ENCODE measurements around the gene RSPRY1.

DNA sequence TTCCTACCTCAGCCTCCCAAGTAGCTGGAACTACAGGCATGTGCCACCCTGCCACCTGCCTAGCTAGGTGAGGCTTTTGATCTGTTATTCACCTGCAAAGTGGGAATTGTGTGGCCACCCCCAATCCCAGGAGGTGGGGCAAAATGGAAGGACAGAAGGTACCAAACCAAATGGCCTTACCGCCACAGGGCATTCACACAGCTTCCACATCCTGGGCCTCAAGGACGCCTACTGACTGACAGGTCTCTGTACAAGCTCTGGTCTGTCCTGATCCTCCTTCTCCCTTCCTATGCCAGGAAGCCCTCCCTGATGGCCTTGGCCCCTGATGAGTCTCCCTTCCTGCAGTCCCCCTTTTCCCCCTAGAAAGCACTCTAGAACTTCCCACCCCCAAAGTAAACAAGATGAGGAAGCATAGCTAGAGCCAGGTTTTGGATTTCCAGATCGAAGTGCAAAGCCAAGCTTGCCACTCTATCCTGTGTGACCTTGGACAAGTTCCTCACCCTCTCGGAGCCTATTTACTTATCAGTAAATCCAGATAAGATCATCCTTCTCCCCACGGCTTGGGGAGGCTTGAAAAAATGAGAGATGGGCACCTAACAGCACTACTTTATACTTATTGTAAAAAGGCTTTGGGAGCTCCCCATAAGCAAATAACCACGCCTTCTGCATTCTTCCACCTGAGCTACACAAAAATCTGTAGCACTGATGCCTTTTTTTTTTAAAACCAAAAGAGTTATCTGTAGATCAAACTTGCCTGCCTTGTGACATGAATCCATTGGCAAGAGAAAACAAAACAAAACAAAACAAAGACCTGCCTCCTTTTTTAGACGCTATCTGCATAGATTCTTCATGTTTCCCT lies 93.9 kb downstream of the RSPRY1 start:
- TF ChIP-seq TAF1 (IDR thresholded peaks at IDR 0.05; ENCODE audit: borderline replicate concordance, insufficient read depth, low read length) (no peak), POLR2AphosphoS5 (IDR thresholded peaks at IDR 0.05; ENCODE audit: low read depth, low read length) (no peak), FOXP2 (optimal IDR thresholded peaks at IDR 0.05; ENCODE audit: borderline replicate concordance, extremely low read depth, extremely low read length, insufficient read depth) (no peak), SIN3A (IDR thresholded peaks at IDR 0.05; ENCODE audit: borderline replicate concordance, insufficient read depth, low read length) (no peak)
- TF ChIP-seq, protein P1, sequence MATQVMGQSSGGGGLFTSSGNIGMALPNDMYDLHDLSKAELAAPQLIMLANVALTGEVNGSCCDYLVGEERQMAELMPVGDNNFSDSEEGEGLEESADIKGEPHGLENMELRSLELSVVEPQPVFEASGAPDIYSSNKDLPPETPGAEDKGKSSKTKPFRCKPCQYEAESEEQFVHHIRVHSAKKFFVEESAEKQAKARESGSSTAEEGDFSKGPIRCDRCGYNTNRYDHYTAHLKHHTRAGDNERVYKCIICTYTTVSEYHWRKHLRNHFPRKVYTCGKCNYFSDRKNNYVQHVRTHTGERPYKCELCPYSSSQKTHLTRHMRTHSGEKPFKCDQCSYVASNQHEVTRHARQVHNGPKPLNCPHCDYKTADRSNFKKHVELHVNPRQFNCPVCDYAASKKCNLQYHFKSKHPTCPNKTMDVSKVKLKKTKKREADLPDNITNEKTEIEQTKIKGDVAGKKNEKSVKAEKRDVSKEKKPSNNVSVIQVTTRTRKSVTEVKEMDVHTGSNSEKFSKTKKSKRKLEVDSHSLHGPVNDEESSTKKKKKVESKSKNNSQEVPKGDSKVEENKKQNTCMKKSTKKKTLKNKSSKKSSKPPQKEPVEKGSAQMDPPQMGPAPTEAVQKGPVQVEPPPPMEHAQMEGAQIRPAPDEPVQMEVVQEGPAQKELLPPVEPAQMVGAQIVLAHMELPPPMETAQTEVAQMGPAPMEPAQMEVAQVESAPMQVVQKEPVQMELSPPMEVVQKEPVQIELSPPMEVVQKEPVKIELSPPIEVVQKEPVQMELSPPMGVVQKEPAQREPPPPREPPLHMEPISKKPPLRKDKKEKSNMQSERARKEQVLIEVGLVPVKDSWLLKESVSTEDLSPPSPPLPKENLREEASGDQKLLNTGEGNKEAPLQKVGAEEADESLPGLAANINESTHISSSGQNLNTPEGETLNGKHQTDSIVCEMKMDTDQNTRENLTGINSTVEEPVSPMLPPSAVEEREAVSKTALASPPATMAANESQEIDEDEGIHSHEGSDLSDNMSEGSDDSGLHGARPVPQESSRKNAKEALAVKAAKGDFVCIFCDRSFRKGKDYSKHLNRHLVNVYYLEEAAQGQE (IDR thresholded peaks at IDR 0.05; ENCODE audit: insufficient read depth in 1 of 2, low read depth in 2 of 2, low read length in 2 of 2): no peak
